ENCODE data around the gene LGR4.

LGR4 gene

DNA sequence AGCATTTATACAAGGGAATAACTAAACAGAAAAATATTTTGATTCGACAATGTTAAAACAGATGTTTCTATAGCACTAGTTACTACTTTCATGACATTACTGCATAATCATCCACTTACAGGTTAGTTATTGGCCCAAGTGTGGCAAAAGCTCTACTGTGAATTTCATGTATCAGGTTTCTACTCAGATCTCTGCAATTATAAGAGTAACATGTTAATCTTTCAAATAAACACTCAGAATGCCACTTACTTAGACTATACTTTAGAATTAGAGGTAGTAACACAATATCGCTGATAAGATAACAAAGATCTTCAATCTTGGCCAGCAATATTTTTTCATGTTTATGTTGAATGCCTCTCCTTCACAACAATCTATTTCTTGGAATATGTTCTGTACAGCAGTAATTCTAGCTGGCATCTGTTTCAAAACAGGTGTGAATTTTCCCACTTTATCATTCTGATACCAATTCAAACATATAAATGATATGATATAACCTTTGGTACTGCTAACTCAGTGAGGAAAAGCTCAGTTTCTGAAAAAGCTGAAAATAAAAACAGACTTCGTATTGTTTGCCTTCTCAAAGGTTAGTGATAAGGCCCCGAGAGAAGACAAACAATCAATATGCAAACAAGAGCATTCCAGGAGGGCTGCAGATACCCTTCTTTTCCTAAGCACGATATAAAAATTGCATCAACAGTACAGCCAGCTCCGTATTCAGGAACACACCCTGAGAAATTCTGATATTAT is 98.6 kb downstream of the LGR4 start:
- H3K27ac ChIP-seq = no peak overlapping the region
- TF ChIP-seq, protein P1, sequence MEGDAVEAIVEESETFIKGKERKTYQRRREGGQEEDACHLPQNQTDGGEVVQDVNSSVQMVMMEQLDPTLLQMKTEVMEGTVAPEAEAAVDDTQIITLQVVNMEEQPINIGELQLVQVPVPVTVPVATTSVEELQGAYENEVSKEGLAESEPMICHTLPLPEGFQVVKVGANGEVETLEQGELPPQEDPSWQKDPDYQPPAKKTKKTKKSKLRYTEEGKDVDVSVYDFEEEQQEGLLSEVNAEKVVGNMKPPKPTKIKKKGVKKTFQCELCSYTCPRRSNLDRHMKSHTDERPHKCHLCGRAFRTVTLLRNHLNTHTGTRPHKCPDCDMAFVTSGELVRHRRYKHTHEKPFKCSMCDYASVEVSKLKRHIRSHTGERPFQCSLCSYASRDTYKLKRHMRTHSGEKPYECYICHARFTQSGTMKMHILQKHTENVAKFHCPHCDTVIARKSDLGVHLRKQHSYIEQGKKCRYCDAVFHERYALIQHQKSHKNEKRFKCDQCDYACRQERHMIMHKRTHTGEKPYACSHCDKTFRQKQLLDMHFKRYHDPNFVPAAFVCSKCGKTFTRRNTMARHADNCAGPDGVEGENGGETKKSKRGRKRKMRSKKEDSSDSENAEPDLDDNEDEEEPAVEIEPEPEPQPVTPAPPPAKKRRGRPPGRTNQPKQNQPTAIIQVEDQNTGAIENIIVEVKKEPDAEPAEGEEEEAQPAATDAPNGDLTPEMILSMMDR (IDR thresholded peaks at IDR 0.05) = no peak
- no peak for TF ChIP-seq ZFX (IDR thresholded peaks at IDR 0.05; ENCODE audit: borderline replicate concordance)

DNA sequence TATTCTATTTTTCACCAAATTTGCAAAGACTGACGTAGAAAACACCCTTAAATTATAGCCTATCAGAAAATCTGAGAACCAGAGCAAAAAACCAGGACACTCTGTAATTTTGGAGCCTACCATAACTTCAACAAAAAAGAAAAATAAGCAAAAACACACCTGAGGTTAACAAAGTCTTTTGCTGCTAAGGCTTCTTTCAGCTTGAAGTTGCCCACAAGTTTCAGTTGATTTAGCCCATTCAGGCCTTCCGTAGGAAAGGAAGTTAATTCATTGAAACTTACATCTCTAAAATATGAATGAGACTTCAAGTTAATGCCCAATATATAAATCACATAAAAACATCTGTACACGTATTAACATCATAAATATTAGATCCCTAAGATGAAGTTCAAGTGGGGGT is 99.2 kb downstream of the LGR4 start:
- H3K27ac ChIP-seq = no peak overlapping the region
- TF ChIP-seq ZFX (IDR thresholded peaks at IDR 0.05; ENCODE audit: borderline replicate concordance) = no peak
- TF ChIP-seq, protein P1 (IDR thresholded peaks at IDR 0.05) = no peak

DNA sequence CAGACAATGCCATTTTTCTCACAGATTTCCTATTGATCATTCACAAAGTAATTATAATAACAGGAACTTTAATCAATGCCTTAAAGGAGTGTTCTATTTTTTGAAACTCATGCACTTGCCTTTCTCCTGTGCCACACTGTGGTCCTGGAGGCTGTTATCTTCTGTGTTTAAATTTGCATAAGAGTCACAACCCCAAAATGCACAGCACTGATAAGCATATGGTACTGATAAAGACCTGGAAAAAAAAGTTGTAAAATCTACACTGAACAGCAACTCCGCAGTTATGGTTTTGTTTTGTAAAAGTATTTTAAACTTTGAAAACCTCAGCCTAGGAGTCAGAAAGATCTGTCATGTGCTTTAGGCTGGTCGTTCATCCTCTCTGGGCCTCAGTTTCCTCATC is 100.4 kb downstream of the LGR4 start:
- TF ChIP-seq, protein P1 (IDR thresholded peaks at IDR 0.05) = no peak
- no peak overlapping the region for H3K27ac ChIP-seq

DNA sequence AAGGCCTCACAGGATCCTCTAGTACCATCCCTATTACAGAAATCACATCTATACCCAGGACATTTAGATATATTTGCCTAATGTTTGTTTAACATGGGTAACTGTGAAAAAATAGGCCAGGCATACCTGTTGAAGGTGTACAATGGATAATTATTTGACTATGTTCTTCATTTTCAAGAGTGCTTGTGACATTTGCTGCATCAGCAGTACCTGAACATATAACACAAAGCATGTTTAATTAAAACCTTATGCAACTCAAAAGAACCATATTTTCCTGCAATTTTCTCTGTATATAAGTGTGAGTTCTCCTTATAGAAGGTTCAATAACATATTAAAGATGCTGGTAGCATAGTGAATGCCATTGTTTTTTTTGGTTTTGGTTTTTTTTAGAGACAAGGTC is 101.1 kb downstream of the LGR4 start:
- no peak overlapping the region for H3K27ac ChIP-seq
- TF ChIP-seq, protein P1 (IDR thresholded peaks at IDR 0.05) = no peak
- TF ChIP-seq ZFX (IDR thresholded peaks at IDR 0.05; ENCODE audit: borderline replicate concordance) = no peak

DNA sequence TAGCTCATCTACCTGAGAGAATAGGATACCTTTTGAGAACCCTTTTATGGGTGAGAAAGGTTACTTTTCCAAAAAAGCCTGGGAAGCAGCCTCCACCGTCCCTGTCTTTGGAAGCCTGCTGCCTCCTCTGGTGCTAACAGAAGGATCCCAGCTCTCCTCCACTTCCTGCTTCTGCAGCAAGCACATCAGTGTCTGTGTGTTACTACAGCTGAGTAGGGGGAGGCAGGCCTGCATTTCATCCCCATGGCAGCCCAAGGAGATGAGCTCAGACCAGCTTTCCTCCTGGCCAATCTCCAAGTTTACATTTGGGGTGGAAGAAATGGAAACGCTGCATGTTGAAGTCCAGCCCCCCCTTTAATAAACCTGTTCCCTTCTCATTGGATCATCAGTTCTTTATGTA is 102.2 kb downstream of the LGR4 start:
- no peak overlapping the region for H3K27ac ChIP-seq
- TF ChIP-seq ZFX (IDR thresholded peaks at IDR 0.05; ENCODE audit: borderline replicate concordance) = no peak
- TF ChIP-seq, protein P1 (IDR thresholded peaks at IDR 0.05) = no peak

DNA sequence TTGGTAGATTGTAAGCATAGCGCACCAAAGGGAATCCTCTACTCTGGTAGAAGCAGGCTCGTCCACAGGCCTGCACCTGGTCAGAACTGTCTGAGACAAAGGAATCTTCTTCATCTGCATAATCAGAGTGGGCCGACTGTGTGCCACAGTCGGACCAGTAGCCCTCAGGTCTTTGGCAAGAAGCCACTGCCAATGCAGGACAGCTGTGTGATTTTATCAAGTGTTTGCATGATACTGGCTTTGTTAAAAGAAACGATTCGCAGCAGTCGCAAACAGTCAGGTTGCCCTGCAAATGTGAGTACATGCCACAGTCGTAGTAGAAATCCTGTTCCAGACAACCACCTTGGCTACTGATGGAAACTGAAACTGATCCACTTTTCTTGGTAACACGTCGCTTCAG is 104.7 kb downstream of the LGR4 start:
- H3K27ac ChIP-seq = no peak overlapping the region

DNA sequence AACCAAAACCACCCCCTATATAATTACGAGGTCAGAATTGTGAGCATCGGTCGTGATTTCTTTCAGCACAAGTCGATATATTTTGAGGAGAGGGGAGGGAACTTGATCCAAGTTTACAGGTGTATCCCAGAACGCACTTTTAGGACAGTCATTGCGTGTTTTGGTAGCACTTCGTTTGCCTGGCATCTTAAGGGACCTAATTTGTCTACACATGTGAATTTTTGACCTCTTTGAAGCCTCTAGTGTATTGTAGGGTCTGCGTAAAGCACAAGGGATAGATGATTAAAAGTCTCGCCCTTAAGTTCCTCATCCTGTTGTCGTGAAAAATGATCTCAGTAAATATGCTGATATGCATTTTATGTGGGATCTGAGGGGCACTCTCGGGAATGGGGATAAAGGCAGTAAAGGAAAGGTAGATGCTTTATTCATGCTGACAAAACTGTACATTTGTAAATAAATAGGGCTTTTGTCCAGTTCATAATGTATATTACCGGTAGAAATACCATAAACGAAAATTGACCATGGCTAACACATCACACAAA is 108.9 kb downstream of the LGR4 start:
- peak overlapping the region; percentile 63 for H3K27ac ChIP-seq
- no peak for TF ChIP-seq ZFX (IDR thresholded peaks at IDR 0.05; ENCODE audit: borderline replicate concordance)
- TF ChIP-seq, protein P1 (IDR thresholded peaks at IDR 0.05) = no peak

More for the DNA sequence above, 104.7 kb downstream of the LGR4 start:
- TF ChIP-seq ZFX (IDR thresholded peaks at IDR 0.05; ENCODE audit: borderline replicate concordance) = no peak
- TF ChIP-seq, protein P1 (IDR thresholded peaks at IDR 0.05) = no peak

All from 22Rv1 (cell line).